WI38 (cell line): ENCODE results near the gene ZMIZ1.
"Not testable (repeated sequence)": the region's sequence is repeated elsewhere in the genome, so short reads cannot be mapped to it uniquely, and the experiment has no call there.

Experiments used
- H3K4me3 ChIP-seq: 2 replicates; pipeline ENCODE4 v1.5.1; 2011; ENCODE audit warnings: low read depth, mild to moderate bottlenecking, control low read depth, low read length
- TF ChIP-seq, protein P1 (sequence below): IDR thresholded peaks from 2 replicates; pipeline ENCODE4 v1.5.1; 2012; ENCODE audit warnings: low read depth, mild to moderate bottlenecking, control low read depth, low read length

ZMIZ1 gene

DNA sequence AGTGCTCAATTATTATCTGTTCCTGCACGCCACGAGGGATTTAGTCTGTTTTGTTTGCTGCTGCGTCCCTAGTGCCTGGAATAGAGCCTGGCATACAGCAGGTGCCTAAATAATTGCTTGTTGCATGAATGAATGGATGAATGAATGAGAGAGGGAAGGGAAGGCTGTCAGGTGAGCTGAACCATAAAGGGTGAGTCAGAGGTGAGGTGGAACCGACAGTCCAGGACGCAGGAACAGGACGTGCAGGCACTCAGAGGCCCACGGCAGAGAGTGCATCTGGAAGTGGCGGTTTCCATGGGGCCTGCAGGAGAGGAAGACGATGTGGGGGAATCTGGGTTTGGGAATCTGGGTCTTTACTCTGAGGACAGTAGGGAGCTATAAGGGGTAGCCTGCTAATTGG is 260.8 kb downstream of the ZMIZ1 start:
- TF ChIP-seq, protein P1, sequence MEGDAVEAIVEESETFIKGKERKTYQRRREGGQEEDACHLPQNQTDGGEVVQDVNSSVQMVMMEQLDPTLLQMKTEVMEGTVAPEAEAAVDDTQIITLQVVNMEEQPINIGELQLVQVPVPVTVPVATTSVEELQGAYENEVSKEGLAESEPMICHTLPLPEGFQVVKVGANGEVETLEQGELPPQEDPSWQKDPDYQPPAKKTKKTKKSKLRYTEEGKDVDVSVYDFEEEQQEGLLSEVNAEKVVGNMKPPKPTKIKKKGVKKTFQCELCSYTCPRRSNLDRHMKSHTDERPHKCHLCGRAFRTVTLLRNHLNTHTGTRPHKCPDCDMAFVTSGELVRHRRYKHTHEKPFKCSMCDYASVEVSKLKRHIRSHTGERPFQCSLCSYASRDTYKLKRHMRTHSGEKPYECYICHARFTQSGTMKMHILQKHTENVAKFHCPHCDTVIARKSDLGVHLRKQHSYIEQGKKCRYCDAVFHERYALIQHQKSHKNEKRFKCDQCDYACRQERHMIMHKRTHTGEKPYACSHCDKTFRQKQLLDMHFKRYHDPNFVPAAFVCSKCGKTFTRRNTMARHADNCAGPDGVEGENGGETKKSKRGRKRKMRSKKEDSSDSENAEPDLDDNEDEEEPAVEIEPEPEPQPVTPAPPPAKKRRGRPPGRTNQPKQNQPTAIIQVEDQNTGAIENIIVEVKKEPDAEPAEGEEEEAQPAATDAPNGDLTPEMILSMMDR, result no peak

DNA sequence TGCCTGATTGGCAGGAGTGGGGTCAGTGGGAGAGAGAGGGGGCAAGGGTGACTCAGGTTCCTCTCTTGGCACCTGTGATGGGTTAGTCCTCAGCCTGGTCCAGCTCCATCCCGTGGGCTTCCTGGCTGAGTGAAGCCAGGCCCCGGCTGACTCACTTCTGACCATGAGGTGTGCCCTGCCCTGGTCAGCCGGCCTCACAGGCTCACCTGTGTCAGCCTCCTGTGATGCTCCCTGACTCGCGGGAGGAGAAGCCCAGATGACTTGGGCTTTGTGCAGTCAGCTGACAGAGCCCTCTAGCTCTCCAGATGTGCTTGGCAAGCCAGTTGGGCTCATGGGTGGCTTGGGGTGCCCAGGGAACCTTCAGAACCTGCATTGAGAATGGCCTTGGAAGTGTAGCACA is 262.5 kb downstream of the ZMIZ1 start:
- no peak overlapping the region for H3K4me3 ChIP-seq
- TF ChIP-seq, protein P1, result no peak

More for the DNA sequence above, 260.8 kb downstream of the ZMIZ1 start:
- H3K4me3 ChIP-seq, result no peak overlapping the region

DNA sequence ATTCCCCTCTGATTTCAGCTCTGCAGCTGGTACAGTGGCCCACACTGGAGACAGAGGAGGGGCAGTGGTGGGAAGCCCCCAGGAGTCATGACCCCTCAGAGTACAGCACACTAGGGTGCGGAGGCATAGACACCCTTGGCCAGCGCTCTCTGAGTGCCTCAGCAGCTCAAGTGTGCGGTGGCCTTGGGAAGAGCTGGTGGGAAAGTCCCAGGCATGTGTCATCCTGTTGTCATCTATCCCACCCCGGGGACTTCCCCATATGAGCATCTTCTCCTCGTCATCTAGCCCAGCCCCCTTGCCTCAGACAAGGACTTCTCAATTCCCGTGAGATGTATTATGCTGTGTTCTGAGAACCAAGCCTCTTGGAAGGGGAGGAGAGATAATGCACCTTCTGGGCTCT is 262.9 kb downstream of the ZMIZ1 start:
- no peak overlapping the region for H3K4me3 ChIP-seq
- TF ChIP-seq, protein P1, result no peak

- H3K4me3 ChIP-seq, result not testable (repeated sequence)
Observed at GRCh38 chr10:79332610-79333315, 264.0 kb downstream of the ZMIZ1 start.

DNA sequence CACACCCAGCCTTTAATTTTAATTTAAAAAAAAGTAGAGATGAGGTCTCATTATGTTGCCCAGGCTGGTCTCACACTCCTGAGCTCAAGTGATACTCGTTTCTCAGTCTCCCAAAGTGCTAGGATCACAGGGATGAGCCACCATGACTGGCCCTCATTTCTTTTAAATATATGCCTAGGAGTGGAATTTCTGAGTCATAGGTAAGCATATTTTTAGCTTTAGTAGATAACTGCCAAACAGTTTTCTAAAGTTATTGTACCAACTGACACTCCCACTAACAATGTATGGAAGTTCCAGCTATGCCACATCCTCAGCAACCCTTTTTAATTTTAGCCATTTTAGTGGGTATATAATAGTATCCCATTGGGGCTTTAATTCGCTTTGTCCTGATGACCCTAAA is 264.7 kb downstream of the ZMIZ1 start:
- TF ChIP-seq, protein P1, result no peak
- H3K4me3 ChIP-seq, result no peak overlapping the region

- TF ChIP-seq, protein P1, result no peak
- H3K4me3 ChIP-seq, result no peak overlapping the region
Observed at GRCh38 chr10:79334573-79334972, 265.8 kb downstream of the ZMIZ1 start.

GRCh38 chr10:79335094-79335469 is 266.3 kb downstream of the ZMIZ1 start:
- TF ChIP-seq, protein P1, result no peak
- no peak overlapping the region for H3K4me3 ChIP-seq

DNA sequence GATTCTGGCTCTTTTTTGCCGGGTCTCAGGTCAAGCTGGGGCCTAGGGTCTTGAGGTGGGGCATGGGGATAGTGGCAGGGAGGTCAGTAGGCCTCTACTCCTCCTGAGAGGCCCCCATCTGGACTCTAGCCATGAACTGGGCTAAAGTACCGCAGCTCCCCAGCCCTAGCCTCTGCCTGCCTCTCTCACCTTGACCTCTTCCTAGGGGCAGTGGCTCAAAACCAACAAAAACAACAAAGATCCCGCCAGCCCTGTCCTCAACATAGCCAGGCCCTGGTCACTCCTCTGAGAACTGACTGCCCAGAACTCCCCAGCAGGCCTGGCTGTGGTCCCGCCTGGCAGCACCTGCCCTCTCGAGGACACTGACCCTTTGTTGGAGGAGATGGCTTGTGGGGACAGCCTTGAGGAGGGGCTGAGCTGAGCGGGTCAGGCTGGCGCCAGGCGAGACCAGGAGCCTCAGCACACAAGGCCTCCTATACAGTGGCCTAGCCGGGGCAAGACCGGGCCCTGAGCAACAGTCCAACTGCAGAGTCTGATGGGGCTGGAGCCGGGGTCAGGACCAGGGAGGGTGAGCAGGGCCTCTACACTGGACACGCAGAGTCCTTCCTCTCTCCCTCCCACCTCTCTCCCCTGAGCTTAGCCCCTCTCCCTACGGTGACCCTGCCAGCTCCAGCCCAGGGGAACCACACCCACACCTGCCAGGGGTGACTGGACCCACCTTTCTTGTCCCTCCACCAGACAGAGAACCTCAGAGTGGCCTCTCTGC is 266.9 kb downstream of the ZMIZ1 start:
- no peak overlapping the region for H3K4me3 ChIP-seq
- TF ChIP-seq, protein P1, result no peak
